K562 (cell line): ENCODE data around the gene SHBG. TPM values are rescaled to one million over a fixed set of nuclear protein-coding genes. Genes with fewer than 3 reads are reported as not detected.
A peak's percentile ranks its signal among the peaks of the same experiment; 100 is the strongest.

Source experiments
- BDP1 ChIP-seq: IDR thresholded peaks from 3 replicates; pipeline ENCODE4 v1.6.1; 2011; ENCODE audit not compliant: insufficient read length, insufficient read depth
- BMI1 ChIP-seq: fragments of 150-350 bp; IDR thresholded peaks from 2 replicates; pipeline ENCODE4 v1.6.1; 2014; ENCODE audit warnings: low read length
- E2F4 ChIP-seq: sonication (generic); formaldehyde crosslinking; IDR thresholded peaks from 2 replicates; pipeline ENCODE4 v1.8.0; 2022; ENCODE audit warnings: mild to moderate bottlenecking, low read depth, missing genetic modification reagents
- FOXP1 ChIP-seq: sonication (generic); formaldehyde crosslinking; IDR thresholded peaks from 2 replicates; pipeline ENCODE4 v1.8.0; 2022; ENCODE audit warnings: mild to moderate bottlenecking, missing genetic modification reagents
- GABPB1 ChIP-seq: sonication (generic); formaldehyde crosslinking; IDR thresholded peaks from 2 replicates; pipeline ENCODE4 v1.8.0; 2022; ENCODE audit warnings: mild to moderate bottlenecking, missing genetic modification reagents
- GATA2 ChIP-seq: sonication (generic); formaldehyde crosslinking; IDR thresholded peaks from 2 replicates; pipeline ENCODE4 v1.4.0; 2020; ENCODE audit warnings: mild to moderate bottlenecking, missing genetic modification reagents
- HEY1 ChIP-seq: fragments of 250-450 bp; sonication (Bioruptor Pico); IDR thresholded peaks from 2 replicates; pipeline ENCODE4 v1.5.0; 2020; ENCODE audit warnings: mild to moderate bottlenecking, moderate library complexity, borderline replicate concordance
- HLTF ChIP-seq: fragments of 450-650 bp; IDR thresholded peaks from 2 replicates; pipeline ENCODE4 v1.6.1; 2016
- HMG20A ChIP-seq: fragments of 450-650 bp; formaldehyde crosslinking; conservative IDR thresholded peaks from 2 replicates; pipeline ENCODE4 v1.4.0; 2020; ENCODE audit warnings: mild to moderate bottlenecking, mixed read lengths
- NCOA1 ChIP-seq: fragments of 450-650 bp; IDR thresholded peaks from 2 replicates; pipeline ENCODE4 v1.6.1; 2016; ENCODE audit warnings: low read depth
- NFE2 ChIP-seq: IDR thresholded peaks from 2 replicates; pipeline ENCODE4 v1.6.1; 2014; ENCODE audit warnings: antibody characterized with exemption, low read depth
- PRMT5 ChIP-seq: sonication (generic); formaldehyde crosslinking; IDR thresholded peaks from 2 replicates; pipeline ENCODE4 v1.5.0; 2020; ENCODE audit warnings: missing genetic modification reagents
- RBM34 ChIP-seq: fragments of 200-400 bp; formaldehyde crosslinking; IDR thresholded peaks from 2 replicates; pipeline ENCODE4 v1.6.1; 2018; ENCODE audit warnings: low read length, borderline replicate concordance; ENCODE audit not compliant: insufficient read depth
- TFAM ChIP-seq: fragments of 250-450 bp; sonication (Bioruptor Pico); conservative IDR thresholded peaks from 2 replicates; pipeline ENCODE4 v1.5.0; 2021; ENCODE audit warnings: mild to moderate bottlenecking, moderate library complexity
- TRIM25 ChIP-seq: fragments of 450-650 bp; IDR thresholded peaks from 2 replicates; pipeline ENCODE4 v1.7.0; 2016; ENCODE audit warnings: borderline replicate concordance
- YY1 ChIP-seq, 3 experiments: IDR thresholded peaks; 2 replicates each; pipeline ENCODE4 v1.6.1; 2011; ENCODE audit warnings: low read length in 2 of 3, mild to moderate bottlenecking in 2 of 3, moderate library complexity in 2 of 3, borderline replicate concordance in 1 of 3, control low read depth in 1 of 3, low read depth in 1 of 3; ENCODE audit not compliant: insufficient read depth in 3 of 3, insufficient replicate concordance in 2 of 3, control insufficient read depth in 1 of 3, insufficient read length in 1 of 3; ENCODE audit errors: extremely low read depth in 1 of 3
- ZKSCAN3 ChIP-seq: fragments of 250-450 bp; sonication (Bioruptor Pico); IDR thresholded peaks from 2 replicates; pipeline ENCODE4 v1.4.0; 2020
- ZNF280B ChIP-seq: fragments of 250-450 bp; sonication (Bioruptor Pico); IDR thresholded peaks from 2 replicates; pipeline ENCODE4 v1.5.1; 2021; ENCODE audit warnings: mild to moderate bottlenecking
- ZNF586 ChIP-seq: fragments of 450-650 bp; formaldehyde crosslinking; conservative IDR thresholded peaks from 2 replicates; pipeline ENCODE4 v1.4.0; 2020; ENCODE audit warnings: mild to moderate bottlenecking, moderate library complexity
- polyA plus RNA-seq, 8 experiments: library from polyadenylated mRNA; depleted of rRNA in 4 of 8; stranded (reverse) in 5 of 8; unstranded in 3 of 8; fragments of >200 nt; fragmentation: Nextera tagmentation in 2 of 8; fragmentation: Illumina TruSeq in 1 of 8; extraction: Ambion mirVana in 2 of 8; extraction: Trizol in 1 of 8; gene quantifications; 2 replicates each; pipeline versions ENCODE4 v1.2.1 to v1.2.3, GENCODE V29; 2011 to 2014; ENCODE audit warnings: inconsistent platforms in 1 of 8, missing spikeins in 1 of 8
- total RNA-seq, 7 experiments: library from RNA; depleted of rRNA in 6 of 7; stranded (reverse); fragments of >200 nt in 6 of 7; fragmentation: Illumina TruSeq in 2 of 7; extraction: Trizol in 2 of 7; gene quantifications; 2 replicates each; pipeline versions ENCODE4 v1.2.1 to v1.2.3, GENCODE V29; 2011 to 2021; ENCODE audit warnings: low replicate concordance in 1 of 7
- TF ChIP-seq, protein P1 (sequence below), 2 experiments: fragments of 200-800 bp in 1 of 2; sonication (Bioruptor generic) in 1 of 2; sonication (generic) in 1 of 2; formaldehyde crosslinking in 1 of 2; IDR thresholded peaks in 1 of 2; conservative IDR thresholded peaks in 1 of 2; 2 replicates each; pipeline versions ENCODE4 v1.5.0 to v1.6.1; 2016 to 2020; ENCODE audit warnings: missing compliant biosample characterization in 1 of 2, missing genetic modification characterization in 1 of 2, missing genetic modification reagents in 1 of 2
- TF ChIP-seq, protein P2 (sequence below): fragments of 250-450 bp; sonication (Bioruptor Pico); IDR thresholded peaks from 2 replicates; pipeline ENCODE4 v1.5.0; 2021

SHBG gene
- total and polyA plus RNA-seq, 9 of the 15 experiments (the other 6 are each of a cell fraction or from before 2014, with no cell fraction given) = not detected

GRCh38 chr17:7583253-7584109 is 46.5 kb upstream of the SHBG start, which contains the start of gene MPDU1 (continued):
- TF ChIP-seq RBM34 (no peak), HLTF (no peak), ZNF280B (CRISPR knock-in tag) (no peak), ZKSCAN3 (CRISPR knock-in tag) (no peak), TFAM (no peak), NFE2 (no peak), ZNF586 (CRISPR knock-in tag) (no peak), BMI1 (no peak), TRIM25 (no peak), HEY1 (CRISPR knock-in tag) (no peak), E2F4 (peak; percentile 93), YY1 (IDR thresholded peaks at IDR 0.05; ENCODE audit: borderline replicate concordance in 1 of 3, control insufficient read depth in 1 of 3, extremely low read depth in 1 of 3, insufficient read depth in 3 of 3, insufficient read length in 1 of 3, insufficient replicate concordance in 2 of 3, low read depth in 1 of 3, low read length in 2 of 3) (peak; percentile 64 to 95 (median 94)), PRMT5 (CRISPR knock-in tag) (no peak), FOXP1 (CRISPR knock-in tag) (0 out of 2 replicates have a peak, but pooled peaks have one; percentile 41), GABPB1 (CRISPR knock-in tag) (peak; percentile 92), BDP1 (no peak), NCOA1 (peak; percentile 89), HMG20A (CRISPR knock-in tag) (no peak), GATA2 (CRISPR knock-in tag) (no peak)
- TF ChIP-seq, protein P1, sequence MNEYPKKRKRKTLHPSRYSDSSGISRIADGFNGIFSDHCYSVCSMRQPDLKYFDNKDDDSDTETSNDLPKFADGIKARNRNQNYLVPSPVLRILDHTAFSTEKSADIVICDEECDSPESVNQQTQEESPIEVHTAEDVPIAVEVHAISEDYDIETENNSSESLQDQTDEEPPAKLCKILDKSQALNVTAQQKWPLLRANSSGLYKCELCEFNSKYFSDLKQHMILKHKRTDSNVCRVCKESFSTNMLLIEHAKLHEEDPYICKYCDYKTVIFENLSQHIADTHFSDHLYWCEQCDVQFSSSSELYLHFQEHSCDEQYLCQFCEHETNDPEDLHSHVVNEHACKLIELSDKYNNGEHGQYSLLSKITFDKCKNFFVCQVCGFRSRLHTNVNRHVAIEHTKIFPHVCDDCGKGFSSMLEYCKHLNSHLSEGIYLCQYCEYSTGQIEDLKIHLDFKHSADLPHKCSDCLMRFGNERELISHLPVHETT (CRISPR knock-in tag; conservative IDR thresholded peaks at IDR 0.05 in 1 of 2, IDR thresholded peaks at IDR 0.05 in 1 of 2) = peak in 1 of 2 experiments; percentile 87; a peak in 2 of 4 replicates
- TF ChIP-seq, protein P2, sequence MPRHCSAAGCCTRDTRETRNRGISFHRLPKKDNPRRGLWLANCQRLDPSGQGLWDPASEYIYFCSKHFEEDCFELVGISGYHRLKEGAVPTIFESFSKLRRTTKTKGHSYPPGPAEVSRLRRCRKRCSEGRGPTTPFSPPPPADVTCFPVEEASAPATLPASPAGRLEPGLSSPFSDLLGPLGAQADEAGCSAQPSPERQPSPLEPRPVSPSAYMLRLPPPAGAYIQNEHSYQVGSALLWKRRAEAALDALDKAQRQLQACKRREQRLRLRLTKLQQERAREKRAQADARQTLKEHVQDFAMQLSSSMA (CRISPR knock-in tag) = peak; percentile 47; the same call in 1 of the 2 replicates
